GM20000 (cell line): ENCODE results near the gene IKZF5.
A peak's percentile ranks its signal among the peaks of the same experiment; 100 is the strongest.

Source experiments
- DNase-seq: peaks from one replicate; pipeline ENCODE4 v3.0.0; 2012; ENCODE audit warnings: low spot score
- TF ChIP-seq, protein P1 (sequence below): IDR thresholded peaks from 2 replicates; pipeline ENCODE4 v1.5.1; 2012; ENCODE audit warnings: mild to moderate bottlenecking, control low read depth; ENCODE audit errors: extremely low read depth, missing control alignments

IKZF5 gene

DNA sequence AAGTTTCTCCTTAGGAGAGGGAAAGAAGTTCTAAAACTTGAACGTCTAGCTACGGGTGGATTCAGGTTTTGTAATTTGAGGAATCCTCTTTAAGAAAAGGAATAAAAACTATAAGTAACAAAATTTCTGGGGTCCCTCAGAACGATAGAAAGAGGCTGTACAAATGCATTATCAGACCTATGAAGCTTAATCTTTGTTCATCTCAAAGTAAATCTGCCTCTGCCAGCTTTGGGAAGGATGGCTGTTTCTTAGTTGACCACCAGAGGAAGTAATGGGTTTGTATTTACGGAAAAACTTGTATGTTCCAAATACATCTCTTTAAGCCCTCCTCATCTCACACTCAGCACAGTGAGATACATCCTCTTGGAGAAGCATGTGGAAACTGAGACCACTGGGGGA lies 27.5 kb downstream of the IKZF5 start:
- peak; percentile 30 for DNase-seq
- TF ChIP-seq, protein P1, sequence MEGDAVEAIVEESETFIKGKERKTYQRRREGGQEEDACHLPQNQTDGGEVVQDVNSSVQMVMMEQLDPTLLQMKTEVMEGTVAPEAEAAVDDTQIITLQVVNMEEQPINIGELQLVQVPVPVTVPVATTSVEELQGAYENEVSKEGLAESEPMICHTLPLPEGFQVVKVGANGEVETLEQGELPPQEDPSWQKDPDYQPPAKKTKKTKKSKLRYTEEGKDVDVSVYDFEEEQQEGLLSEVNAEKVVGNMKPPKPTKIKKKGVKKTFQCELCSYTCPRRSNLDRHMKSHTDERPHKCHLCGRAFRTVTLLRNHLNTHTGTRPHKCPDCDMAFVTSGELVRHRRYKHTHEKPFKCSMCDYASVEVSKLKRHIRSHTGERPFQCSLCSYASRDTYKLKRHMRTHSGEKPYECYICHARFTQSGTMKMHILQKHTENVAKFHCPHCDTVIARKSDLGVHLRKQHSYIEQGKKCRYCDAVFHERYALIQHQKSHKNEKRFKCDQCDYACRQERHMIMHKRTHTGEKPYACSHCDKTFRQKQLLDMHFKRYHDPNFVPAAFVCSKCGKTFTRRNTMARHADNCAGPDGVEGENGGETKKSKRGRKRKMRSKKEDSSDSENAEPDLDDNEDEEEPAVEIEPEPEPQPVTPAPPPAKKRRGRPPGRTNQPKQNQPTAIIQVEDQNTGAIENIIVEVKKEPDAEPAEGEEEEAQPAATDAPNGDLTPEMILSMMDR: no peak

DNA sequence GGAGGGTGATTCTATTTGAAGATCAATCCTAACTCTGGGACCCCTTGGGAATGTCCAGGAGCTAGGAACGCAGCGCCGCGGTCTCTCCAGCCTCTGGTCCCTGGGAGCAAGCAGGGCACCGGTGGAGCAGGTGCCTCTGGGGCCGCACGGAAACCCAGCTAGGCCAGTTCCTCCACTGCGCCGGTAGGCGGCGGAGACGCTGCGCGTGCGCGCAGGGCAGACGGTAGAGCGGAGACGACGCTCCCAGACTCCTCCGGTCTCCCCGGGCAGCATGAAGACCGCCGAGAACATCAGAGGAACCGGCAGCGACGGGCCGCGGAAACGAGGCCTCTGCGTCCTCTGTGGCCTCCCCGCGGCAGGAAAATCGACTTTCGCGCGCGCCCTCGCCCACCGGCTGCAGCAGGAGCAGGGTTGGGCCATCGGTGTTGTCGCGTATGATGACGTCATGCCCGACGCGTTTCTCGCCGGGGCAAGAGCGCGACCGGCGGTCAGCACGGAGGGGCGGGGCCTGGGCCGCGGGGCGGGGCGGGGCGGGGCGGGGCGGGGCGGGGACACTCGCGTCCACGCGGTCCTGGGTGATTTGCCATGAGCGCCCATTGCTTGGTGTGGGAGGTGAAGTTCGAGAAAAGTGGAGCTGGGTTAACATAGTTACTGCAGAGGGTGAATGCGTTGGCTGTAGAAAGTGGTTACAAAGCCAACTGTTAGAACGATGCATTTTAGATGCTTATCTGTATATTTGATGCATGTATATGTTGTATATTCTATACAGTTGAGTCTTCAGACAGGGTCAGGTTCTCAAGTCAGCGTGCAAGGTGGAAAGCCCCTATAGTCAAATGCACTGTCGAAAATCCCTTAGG lies 28.2 kb downstream of the IKZF5 start, which contains the start of gene PSTK:
Gene PSTK (plus strand): TSS at position 193 of the 857 bp plus-strand sequence. CDS start 79 bp downstream, at position 272.
- DNase-seq: peak; percentile 96
- TF ChIP-seq, protein P1: peak; percentile 84

DNA sequence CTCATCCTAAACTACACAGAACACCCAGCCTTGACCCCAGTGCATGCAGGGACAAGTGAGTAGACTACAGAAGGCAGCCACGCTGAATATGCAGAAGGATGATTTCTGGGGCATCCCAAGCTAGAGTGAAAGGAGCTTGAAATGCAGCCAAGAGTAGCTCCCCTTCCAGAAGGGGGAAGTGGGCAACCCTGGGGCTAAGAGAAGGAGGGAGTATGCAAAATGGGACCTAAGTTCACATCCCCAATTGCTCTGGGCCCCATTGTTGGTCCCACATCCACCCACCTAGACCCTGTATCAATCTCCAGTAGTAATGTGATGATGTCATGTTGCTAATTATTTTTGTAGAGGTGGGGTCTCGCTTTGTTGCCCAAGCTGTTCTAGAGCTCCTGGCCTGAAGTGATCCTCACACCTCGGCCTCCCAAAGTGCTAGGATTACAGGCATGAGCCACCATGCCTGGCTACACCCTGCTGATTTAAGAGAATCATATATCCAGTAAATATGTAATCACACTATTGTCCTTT lies 34.0 kb downstream of the IKZF5 start:
- TF ChIP-seq, protein P1: no peak
- DNase-seq: no peak

DNA sequence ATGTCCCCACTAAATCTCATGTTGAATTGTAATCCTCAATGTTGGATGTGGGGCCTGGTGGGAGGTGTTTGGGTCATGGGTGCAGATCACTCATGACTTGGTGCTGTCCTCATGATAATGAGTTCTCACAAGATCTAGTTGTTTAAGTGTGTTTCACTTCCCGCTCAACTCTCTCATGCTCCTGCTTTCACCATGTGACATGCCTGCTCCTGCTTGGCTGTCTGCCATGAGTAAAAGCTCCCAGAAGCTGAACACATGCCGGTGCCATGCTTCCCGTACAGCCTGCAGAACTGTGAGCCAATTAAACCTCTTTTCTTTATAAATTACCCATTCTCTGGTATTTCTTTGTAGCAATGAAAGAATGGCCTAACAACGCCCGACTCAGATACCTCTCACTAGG lies 34.6 kb downstream of the IKZF5 start:
- DNase-seq: no peak
- TF ChIP-seq, protein P1: no peak

DNA sequence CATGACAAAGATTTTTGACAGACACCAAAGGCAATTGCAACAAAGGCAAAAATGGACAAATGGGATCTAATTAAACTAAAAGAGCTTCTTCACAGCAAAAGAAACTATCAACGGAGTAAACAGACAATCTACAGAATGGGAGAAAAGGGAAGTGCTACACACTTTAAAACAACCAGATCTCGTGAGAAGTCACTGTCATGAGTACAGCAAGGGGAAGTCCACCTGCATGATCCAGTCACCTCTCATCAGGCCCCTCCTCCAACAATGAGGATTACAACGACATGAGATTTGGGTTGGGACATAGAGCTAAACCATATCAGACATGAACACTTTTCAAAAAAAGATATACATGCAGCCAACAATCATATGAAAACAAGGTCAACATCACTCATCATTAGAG lies 39.9 kb downstream of the IKZF5 start:
- TF ChIP-seq, protein P1: no peak
- no peak for DNase-seq

DNA sequence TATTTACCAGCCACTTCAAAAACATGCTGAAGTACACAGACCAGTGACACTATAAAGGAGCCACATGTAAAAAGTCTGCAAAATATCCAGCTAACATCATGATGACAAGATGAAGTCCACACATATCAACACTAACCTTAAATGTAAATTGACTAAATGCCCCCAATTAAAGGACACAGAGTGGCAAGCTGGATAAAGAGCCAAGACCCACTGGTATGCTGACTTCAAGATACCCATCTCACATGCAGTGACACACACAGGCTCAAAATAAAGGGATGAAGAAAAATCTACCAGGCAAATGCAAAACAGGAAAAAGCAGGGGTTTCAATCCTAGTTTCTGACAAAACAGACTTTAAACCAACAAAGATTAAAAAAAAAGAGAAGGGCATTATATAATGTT lies 41.7 kb downstream of the IKZF5 start:
- no peak for DNase-seq
- TF ChIP-seq, protein P1: no peak

DNA sequence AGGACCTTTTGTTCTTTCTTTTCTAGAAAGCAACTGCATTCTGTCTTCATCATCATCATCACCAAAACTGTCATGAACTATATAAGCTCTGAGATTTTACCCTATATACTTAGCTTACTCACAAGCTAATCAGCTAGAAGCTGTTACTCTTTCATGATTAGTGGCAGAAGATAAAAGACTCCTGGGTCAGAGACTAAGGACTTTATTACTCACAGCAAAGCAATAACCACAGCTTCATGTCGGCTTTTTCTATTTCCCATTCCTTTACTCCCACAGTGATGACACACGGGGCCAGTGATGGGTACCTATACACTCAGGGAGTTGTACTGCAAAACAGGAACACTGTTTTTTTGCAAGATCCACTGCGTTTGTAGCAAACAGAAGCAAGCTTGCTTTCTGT lies 46.2 kb downstream of the IKZF5 start:
- TF ChIP-seq, protein P1: no peak
- DNase-seq: no peak
